HG03064 (cell line): ENCODE results near the gene SLC4A5.

Source experiments
- ATAC-seq: cut with Tn5 transposase; IDR thresholded peaks from one replicate; pipeline ENCODE4 v1.9.1; 2021; ENCODE audit warnings: low read depth; ENCODE audit not compliant: unreplicated experiment

The SLC4A5 gene

DNA sequence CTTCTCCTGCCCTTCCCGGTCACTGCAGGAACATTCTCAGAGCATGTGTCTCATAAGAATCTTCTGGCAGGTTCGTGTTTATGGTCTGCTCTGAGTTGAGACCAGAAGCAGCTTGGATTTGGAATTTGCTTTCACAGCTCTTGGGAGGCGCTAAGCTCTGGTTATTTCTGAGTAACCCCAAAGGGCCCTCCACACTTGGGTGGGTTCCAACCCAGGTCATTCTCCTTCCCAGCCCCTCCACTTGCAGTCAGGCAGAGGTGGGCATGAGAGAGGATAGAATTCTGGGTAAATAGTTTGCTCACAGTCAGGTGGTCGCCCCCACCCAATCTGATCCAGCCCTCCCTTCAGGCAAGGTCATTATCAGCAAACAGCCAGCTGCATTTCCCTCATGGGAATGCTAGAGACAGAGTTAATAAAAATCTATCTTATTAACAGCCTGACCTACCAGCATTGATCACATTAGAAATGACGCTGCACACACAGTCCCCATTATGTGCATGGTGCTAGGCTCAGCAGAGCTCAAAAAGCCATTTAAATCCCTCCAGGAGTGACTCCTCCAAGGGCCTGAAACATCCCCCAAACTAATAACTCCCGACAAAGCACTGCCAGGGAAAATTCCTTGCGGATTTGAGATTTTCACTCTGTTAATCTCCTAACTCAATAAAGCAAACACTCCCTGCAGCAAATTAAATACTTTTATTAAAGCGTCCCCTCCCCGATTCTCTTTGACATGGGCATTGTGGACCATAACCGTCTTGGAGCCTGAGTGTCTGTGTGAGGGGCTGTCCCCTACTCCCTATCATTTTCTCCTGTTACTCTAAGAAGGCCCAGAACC lies 61.9 kb downstream of the SLC4A5 start:
- ATAC-seq: no peak

DNA sequence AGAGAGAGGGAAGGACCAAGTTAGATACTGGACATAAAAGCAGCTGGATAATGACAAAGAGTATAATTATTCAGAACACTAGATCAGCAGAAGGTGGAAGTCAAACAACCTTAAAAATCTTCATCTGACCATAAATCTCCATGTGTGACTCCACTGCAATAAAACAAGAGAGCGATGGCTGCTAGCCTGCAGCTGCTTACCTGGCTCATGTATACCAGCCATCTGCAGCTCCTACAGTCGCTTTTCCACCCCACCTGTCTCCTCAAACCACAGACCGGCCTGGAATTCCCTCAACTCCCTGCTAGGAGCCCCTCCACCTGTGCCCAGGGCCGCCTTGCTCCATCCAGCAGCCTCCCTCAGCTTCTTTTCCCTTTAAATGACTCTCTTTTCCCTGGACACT lies 64.5 kb downstream of the SLC4A5 start:
- no peak for ATAC-seq

DNA sequence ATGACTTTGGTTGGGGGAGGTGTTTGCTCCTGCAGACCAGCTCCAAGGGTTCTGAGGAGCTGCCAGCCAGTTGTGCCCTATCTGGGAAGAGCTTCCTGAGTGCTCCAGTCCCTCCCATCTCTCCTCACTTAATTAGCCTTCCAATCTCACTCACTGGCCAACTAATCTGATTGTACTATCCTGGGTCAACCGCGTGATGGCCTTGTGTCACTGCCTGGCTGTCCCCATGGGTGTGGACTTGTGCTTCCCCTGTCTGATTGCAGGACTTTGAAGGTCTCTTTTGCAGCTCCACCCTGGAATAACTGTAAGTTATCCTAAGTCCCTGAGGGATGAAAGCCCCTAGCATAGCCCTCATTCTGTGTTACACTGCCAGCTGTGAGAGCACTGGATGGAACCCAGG lies 65.0 kb downstream of the SLC4A5 start:
- ATAC-seq: no peak

DNA sequence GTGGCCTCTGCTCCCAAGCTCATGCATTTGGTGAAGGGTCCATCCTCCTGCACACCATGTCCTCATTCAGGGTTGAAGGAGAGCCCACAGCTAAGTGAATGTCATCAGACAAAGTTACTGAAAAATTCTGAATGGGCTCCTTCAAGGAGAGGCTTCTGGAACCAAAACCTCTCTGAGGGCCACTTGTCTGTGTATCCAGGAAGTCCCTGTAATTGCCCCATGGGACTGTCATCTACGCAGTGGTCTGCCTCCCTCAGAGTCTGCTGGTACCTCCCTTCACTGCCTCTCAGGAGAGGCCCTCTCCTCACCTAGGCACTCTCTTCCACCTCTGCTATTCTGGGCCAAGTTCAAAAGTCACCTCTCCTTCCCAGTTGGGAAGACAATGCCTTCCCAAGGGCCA lies 68.0 kb downstream of the SLC4A5 start:
- ATAC-seq: no peak

DNA sequence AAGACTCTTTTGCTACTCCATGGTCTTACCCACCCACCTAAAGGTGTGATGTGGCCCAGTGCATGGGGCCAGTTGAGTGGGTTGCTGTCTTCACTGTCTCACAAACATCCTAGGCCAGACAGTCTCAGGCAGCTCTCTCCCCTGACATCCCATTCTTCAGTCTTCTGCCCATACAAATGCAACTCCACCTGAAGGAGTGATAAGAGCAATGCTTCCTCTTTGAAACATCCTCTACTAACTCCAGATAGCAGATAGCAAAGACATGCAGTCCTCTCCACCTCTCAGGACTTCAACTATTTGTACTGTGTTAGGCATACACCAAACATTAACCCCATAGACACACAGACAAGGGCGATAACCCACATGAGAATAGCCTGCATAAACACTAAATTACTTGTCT lies 73.5 kb downstream of the SLC4A5 start:
- no peak for ATAC-seq

DNA sequence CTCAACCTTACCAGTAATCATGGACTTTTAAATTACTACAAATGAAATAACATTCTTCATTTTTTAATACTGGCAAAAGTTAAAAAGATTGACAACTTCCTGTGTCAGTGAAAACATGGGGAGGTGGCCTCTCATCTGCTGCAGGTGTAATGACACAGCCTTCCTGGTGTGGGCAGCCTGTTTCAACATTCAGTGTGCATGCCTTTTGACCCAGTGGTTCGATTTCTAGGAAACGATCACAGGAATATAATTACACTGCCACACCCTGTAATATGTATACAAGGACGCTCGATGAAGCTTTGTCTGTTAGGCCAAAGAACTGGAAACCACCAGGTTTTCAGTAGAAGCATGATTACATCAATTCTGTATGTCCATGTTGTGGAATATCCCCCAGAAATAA lies 76.1 kb downstream of the SLC4A5 start:
- no peak for ATAC-seq

DNA sequence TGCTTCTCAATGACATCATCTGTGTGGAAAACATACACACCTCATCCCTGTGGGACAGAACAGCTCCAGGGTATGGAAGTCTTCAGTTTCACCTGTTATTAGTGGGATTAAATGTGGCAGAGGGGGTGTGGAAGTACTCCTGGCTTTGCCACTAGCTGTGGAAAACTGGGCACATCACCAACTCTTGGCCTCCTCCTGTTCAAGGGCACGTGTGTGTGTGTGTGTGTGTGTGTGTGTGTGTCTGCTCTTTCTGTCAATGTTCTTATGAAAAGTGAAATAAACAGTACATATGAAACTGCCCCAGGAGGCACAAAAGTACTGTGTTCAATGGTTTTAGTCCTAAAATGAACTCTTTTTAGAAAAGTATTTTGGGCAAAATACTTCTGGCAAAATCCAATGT lies 78.9 kb downstream of the SLC4A5 start:
- ATAC-seq: no peak

DNA sequence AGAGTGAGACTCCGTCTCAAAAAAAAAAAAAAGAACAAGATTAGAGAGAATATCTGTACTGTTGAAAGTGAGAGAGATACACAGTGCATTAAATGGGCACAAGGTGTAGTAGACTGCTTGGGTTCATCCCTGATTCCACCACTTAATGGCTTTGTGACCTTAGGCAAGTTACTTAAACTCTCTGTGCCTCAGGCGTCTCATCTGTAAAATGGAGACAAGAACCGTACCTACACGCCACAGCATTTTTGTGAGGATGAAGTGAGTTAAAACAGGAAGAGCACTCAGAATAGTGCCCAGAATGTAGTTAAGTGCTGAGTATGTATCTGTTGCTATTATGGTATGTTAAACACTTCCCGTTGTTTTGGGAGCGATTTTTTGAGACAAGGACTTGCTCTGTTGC lies 80.5 kb downstream of the SLC4A5 start:
- no peak for ATAC-seq

DNA sequence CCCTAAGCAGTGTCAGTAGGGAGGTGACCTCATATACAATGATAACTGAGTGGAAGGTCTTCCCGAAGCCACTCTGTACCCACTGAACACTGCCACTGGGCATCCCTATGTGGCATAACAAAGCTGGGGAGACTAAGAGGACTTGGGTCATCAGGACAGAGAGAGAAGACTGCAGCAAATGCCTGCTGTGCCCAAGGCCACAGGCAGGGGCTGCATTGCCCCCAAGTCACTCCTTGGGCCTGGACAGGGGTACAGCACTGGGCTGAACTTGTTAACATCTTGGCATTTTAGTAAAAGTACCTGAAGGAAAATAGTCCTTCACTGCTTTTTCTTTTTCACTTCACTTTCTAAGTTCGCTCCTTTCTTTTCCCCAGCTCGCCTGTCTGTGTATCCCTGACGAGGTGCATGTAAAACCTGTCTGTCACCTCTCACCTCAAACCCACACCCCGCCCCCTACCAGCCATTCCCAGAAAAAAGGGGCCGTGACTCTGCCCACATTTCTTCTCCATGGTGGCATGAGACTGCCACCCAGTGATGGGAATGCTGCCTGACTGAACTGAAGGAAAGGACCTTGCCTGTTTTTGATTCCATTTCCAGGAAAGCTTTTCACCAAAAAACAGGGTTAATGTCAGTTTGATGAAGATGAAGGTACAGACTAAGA lies 81.9 kb downstream of the SLC4A5 start:
- ATAC-seq: no peak

DNA sequence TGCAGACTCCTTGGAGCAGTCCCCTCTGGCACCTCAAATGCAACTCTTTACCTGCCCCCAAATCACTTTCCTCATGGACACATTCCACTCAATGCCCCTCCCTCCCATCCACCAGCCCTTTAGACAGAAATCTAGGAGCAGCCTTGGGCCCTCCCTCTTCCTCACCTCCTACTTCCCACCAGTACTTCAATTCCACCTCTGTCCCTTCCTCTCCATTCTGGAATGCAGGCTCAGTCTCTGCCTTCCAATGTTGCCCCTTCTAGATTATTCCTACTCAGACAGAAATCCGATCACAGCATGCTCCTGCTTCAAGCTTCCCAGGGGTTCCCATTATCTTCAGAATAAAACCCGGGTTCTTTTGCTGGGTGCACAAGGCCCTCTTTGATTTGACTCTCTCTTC lies 82.7 kb downstream of the SLC4A5 start:
- no peak for ATAC-seq

DNA sequence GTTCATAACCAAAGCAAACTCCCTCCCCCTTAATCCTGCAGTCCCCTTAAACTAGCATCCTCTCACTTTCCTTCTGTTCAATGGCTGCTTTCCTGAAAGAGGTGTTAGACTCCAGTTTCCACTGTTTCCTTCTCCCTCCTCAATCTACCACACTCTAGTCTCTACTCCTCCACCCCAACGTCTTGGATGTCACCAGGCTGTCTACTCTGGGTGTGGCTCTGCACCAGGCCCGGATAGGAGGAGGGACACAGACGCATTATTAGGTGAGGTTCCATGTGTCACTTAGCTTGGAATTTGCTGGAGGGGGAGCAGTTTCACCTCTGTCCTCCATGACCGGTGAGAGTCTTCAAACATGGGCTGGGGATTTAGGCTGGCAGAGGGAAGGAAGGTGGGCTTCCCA lies 83.5 kb downstream of the SLC4A5 start:
- no peak for ATAC-seq

DNA sequence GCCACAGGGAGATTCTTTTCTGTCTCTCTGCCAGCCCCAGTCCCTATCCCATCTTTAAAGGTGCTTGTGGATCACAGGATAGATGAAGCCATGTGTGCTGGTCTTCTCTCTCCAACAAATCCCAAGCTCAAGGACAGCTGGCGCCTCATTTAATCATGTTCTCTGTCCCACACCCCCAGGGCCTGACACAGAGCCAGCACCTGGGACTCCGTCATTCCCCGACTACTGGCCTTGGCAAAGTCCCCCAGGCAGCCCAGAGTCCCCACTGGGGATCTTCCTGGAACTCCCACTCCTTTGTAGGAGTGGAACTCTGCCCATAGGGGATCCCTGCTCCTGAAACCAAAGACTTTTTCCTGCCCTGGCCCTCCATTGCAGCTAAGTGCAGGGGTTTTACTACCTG lies 84.0 kb downstream of the SLC4A5 start:
- ATAC-seq: no peak

DNA sequence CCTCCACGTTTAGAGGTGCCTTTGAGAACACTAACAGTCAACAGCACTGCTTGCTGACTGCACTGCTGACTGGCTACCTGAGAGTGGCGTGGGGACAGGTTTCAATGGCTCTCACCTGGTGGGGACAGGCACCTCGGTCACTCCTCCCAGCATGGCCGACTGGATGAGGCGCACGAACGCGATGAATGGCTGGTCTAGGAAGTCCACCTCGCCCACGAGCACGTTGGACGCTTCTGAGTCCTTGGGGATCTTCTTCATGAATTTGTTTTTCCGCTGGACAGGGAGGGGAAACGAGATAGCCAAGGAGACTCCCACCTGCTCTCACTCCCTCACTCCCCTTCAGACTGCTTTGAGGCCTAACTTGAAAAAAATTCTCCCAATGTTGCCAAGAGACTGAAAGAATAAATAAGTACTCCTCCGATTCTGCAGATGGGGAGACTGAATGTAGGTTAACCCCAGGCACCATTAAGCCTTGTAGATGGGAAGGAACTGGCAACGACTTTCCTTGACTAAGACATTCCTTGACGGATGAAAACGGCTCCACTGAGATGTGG lies 87.5 kb downstream of the SLC4A5 start:
- ATAC-seq: no peak

DNA sequence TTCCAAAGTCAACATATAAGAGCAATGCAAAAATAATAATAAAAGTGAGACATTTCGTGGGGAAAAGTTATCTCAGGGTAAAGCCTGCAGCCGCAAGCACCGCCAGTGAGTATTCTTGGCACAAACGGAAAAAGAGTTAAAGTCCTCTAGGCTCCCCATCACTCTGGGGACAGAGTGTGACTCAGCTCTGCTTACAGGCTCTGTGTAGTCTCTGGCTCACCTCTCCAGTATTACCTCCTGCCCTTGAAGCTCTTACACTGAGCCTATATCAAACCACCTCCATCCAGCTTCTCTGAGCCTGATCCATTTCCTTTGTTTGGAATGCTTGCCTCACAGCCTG lies 89.3 kb downstream of the SLC4A5 start:
- ATAC-seq: no peak

DNA sequence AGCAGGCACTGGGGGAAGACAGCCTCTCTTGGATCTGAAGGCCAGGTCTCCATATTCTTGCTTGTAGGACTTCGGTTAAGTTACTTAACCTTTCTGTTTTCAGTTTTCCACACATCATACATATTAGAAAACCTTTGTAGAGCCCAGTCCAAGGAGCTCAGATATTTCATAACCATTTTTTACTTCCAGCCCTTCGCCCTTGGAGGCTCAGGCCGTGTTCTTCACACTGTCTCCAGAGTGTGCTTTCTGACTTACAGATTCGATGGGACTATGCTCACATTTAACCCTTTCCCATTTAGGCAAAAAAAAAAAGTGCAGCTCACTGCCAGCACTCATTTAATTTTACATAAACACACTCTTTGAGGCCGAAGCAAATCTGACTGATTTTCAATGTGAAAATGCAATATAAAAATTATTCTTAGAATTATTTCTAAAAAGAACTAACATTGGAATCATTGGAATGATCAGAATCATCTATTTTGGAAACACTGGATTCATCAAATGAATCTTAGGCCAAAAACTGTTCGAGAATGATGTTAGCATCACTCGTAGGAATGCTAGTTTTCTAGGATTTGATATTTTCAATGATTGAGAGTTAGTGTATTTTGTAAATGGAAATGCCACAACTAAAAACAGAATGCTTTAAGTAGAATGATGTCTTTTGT lies 89.8 kb downstream of the SLC4A5 start:
- ATAC-seq: no peak

DNA sequence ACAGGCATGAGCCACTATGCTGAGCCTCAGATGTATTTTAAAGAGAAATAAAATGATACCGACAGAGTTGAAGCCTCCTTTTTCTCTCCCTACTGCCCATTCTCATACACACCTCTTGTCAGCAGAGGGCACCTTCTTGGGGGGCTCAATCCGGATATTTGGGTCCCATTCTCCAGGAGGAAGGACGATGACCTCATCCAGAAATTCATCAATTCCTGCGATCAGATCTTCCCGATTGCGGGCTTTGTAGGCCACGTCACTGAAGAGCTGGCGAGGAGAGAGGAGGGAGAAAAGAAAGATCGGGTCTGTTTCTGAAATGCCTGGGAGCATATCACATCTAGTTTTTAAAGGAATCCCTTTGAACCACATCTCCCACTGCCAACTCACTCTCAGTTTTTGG lies 90.4 kb downstream of the SLC4A5 start:
- no peak for ATAC-seq

DNA sequence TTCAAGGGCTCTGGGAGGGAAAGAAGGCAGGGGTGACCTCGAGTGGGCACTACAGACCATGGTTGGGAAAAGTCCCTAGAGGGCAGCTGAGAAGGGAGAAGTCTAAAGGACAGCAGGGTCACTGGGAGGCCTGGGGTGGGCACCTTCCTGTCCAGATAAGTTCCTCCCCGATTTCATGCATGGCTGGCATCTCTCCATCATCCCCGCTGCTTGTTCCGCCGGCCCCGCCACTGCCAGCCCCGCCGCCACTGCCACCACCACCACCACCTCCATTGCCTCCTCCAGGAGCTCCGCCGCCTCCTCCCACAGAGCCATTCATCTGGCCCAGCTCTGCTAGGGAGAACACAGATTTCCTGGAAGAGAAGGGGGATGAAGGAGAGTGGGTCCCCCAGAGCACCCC lies 91.2 kb downstream of the SLC4A5 start:
- no peak for ATAC-seq

DNA sequence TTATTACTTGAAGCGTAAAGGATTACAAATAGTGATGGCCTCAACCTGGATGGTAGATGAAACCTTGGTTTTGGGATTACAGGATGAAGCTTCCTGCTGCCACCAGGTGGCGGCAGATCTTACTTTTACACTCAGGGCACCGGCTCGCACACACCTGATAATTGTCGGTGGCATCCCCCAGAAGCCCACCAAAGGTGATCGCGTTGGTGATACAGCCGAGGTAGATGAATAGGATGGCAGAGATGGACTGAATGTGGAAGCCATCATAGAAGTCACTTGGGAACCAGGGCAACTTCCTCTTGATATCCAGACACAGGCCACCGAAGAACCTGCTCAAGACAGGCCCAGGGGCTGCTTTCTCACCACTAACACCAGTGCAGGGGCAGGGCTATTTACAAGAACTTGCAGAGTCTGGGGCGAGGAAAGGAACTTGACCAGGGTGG lies 93.0 kb downstream of the SLC4A5 start:
- no peak for ATAC-seq

DNA sequence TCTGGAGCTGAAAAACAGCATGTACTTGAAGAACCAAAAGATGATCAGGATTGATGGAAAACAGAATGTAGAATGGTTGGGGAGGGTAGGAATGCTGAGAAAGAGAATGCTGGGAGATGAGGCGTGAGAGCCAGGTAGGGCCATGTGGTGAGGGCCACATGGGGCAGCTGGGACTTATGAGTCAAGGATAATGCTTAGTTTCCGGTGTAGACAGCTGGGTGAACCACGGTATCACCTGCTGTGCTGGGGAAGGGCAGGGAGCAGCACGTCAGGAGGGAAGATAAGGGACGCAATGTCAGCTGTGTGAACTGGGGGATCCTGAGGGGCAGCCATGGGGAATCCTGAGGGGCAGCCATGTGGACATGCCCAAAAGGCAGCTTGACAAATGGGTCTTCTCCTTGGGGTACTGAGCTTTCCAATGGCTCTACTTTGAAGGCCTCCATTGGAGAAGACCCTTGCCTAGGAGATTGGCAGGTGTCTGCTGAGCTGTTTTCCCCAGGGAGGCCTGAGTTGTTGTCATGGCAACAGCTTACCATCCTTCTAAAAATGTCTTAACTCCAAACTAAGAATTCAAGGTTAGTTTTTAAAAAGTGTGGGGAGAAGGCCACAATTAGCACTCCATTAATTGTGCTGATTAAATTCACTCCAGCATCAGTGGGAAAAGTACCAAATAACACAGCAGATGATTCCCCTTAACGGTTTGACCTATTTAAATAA lies 93.7 kb downstream of the SLC4A5 start:
- ATAC-seq: no peak

DNA sequence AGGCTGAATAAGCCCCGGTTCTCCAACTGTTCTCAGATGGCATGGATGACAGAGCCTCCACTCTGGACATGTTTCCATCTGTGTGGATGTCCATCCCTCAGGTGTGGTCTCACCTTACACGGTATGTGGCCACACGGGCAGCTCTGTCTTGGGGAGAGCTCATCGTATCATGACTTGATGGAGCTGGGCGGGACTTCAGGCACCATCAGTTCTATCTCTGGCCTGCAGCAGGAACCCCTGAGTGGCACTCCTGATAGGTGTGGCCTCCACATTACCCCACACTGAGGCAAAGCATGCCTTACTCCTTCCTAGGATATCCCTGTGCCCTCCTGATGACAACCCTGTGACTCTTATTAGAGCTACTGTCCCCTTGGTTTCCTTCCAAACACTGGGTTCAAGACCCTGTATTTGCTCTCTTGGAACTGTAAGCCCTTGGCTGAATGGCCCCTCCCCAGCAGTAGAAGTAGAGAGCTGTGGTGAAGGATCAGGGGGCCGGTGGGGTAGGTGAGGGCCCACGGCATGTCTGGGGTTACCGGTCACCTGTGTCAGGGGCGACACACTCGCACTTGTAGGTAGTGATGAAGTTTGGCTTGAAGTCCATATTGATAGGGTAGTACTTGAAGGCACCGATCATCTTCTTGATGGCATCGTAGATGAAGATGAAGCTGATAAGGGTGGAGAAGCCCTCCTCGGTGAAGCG lies 96.6 kb downstream of the SLC4A5 start:
- ATAC-seq: no peak
